Mucosa of descending colon (tissue), 3 donors: ENCODE results near the gene NIPAL3. TPM values are rescaled to one million over a fixed set of nuclear protein-coding genes. Genes with fewer than 3 reads are reported as not detected.

Experiments used
- ATAC-seq: fragments of 200-7000 bp; cut with Tn5 transposase; one replicate; pipeline ENCODE4 v1.9.1; 2020; ENCODE audit warnings: mild to moderate bottlenecking, moderate library complexity
- DNase-seq, 3 donors: peaks; one replicate each; pipeline ENCODE4 v3.0.0-alpha.2; 2020
- H3K36me3 ChIP-seq: fragments of 200-600 bp; one replicate; pipeline ENCODE4 v1.8.0; 2021; ENCODE audit warnings: low read depth, mild to moderate bottlenecking
- H3K4me1 ChIP-seq: fragments of 200-600 bp; one replicate; pipeline ENCODE4 v1.8.0; 2021; ENCODE audit warnings: low read depth, mild to moderate bottlenecking
- H3K4me3 ChIP-seq: fragments of 200-600 bp; one replicate; pipeline ENCODE4 v1.8.0; 2021; ENCODE audit warnings: mild to moderate bottlenecking
- H3K9me3 ChIP-seq: fragments of 200-600 bp; one replicate; pipeline ENCODE4 v1.8.0; 2021; ENCODE audit warnings: mild to moderate bottlenecking
- CTCF ChIP-seq: fragments of 200-600 bp; IDR thresholded peaks from one replicate; pipeline ENCODE4 v1.8.0; 2022; ENCODE audit warnings: antibody characterized with exemption, mild to moderate bottlenecking
- intact Hi-C, 2 donors: fragments of 100-400 bp; cut with DNase I in 1 of 2; cut with micrococcal nuclease in 1 of 2; formaldehyde crosslinking; loops; one replicate each; pipeline versions ENCODE4 v1.11.0 to v1.11.1; 2022; cut with DNase I, micrococcal nuclease
- total RNA-seq, 3 donors: library from RNA; stranded (reverse); fragmentation: NEBNext Ultra II Directional in 2 of 3; extraction: Animal tissue kit (Norgen Biotek cat#: 25700) in 2 of 3; gene quantifications; one replicate each; pipeline versions ENCODE4 v1.2.1 to v1.2.4, GENCODE V29; 2021 to 2023
- donor health status: DM: no; HTN: no; CAD: no; lungs with moderate emphysema.
- donor health status: DM: no; HTN: no; CAD: no.
- donor health status: DM: no; HTN: yes; CAD: no.

NIPAL3 gene
- total RNA-seq, 3 donors from 2014 or later, result 38.3 to 52.5 (median 40.7) TPM

DNA sequence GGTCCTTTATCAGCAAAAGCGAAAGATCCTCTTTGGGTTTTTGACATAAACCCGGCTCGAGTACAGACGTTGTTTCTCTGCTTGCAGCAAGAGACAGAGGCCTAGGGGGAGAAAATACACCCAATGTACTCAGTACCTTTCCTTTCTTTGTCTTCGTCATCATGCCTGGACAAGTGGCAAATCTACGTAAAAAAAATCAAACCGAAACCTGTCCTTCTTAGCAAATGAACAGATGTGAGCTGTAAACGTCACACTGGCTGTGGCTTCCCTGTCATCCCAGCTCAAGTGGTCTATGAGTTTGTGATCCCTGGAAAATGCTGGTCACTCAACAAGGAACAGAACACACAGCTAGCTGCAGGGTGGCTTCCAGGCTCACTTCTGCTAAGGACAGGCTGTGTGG lies 41.9 kb upstream of the NIPAL3 start:
- Histone ChIP-seq H3K4me3 (no peak overlapping the region), H3K36me3 (no peaks in the 10 kb centered on the region), H3K4me1 (no peaks in the 10 kb centered on the region), H3K9me3 (no peaks in the 10 kb centered on the region)
- TF ChIP-seq CTCF, result no peak
- ATAC-seq (no peak), DNase-seq (no peak)
- intact Hi-C loops, result no loop called here

GRCh38 chr1:24374891-24375786 lies 40.5 kb upstream of the NIPAL3 start:
- H3K9me3 ChIP-seq, result no peaks in the 10 kb centered on the region
- intact Hi-C loops, result no loop called here
- H3K4me1 ChIP-seq, result no peaks in the 10 kb centered on the region
- H3K36me3 ChIP-seq, result no peaks in the 10 kb centered on the region
- no peak overlapping the region for H3K4me3 ChIP-seq
- peak; percentile 55 for ATAC-seq
- TF ChIP-seq CTCF, result no peak
- DNase-seq, result no peak

- Histone ChIP-seq H3K9me3 (no peaks in the 10 kb centered on the region), H3K36me3 (no peaks in the 10 kb centered on the region), H3K4me3 (no peak overlapping the region), H3K4me1 (peaks cover 15% of the 10 kb centered on the region)
- ATAC-seq, result no peak
- DNase-seq, result no peak
- TF ChIP-seq CTCF, result no peak
- intact Hi-C loops, result no loop called here
These were observed 35.8 kb upstream of the NIPAL3 start for GRCh38 chr1:24379733-24380315.

DNA sequence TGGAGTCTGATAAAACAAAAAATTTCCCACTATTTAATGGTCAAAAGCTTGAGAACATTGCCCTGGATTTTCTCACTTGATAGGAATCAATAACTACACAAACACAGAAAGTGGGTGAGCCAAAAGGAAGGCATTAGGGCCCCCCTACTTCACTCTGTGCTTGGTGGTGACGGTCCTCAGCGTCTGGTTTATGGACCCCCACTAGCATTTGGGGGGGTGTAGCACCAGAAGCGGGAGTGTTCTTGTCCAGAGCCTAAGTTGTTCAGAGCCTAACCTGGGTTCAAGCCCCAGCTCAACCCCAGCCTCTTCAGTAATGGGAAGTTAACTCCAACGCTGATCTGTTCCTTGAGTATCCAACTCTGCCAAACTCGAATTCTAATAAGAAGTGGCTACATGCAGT lies 35.1 kb upstream of the NIPAL3 start:
- ATAC-seq (no peak), DNase-seq (no peak)
- H3K9me3 ChIP-seq, result no peaks in the 10 kb centered on the region
- no peak for TF ChIP-seq CTCF
- intact Hi-C loops, result no loop called here
- H3K36me3 ChIP-seq, result no peaks in the 10 kb centered on the region
- H3K4me3 ChIP-seq, result no peak overlapping the region
- peaks cover 18% of the 10 kb centered on the region for H3K4me1 ChIP-seq

DNA sequence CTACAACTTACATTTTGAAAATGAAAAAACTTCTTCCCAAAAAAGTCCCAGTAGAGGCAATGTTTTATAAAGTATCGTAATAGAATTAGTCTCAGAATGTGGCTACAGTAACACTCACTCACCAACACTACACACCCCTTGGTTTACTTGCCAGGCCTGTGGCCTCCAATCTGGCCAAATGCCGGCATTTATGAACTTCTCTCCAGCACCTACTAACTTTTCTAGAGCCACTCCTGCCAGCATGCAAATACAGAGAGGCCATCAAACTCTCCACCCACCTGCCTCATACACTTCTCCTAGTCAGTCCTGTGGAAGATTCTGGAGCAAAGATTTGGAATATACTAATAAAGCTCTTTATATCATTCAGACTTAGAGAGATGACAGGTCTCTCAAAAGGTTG lies 34.3 kb upstream of the NIPAL3 start:
- peak in 1 of 3 donors; percentile 54 for DNase-seq
- TF ChIP-seq CTCF, result no peak
- no peak overlapping the region for H3K4me3 ChIP-seq
- no peaks in the 10 kb centered on the region for H3K9me3 ChIP-seq
- peaks cover 18% of the 10 kb centered on the region for H3K4me1 ChIP-seq
- intact Hi-C loops, result no loop called here
- no peaks in the 10 kb centered on the region for H3K36me3 ChIP-seq
- peak; percentile 72 for ATAC-seq
